Heart left ventricle (tissue), 16 donors: Measurements from ENCODE around the gene NAXE. TPM values are rescaled to one million over a fixed set of nuclear protein-coding genes. Genes with fewer than 3 reads are reported as not detected.

ENCODE experiments used
- ATAC-seq, 4 donors: fragments of 200-7000 bp; cut with Tn5 transposase; one replicate each; pipeline ENCODE4 v1.9.1; 2020 to 2022; ENCODE audit warnings: moderate library complexity in 4 of 4, mild to moderate bottlenecking in 3 of 4, moderate number of reproducible peaks in 1 of 4
- DNase-seq, 5 donors: peaks; one replicate each; pipeline ENCODE4 v3.0.0-alpha.2; 2020
- H3K27ac ChIP-seq, 12 donors: fragments of 200-600 bp; sonication (generic) in 4 of 12; one replicate each; pipeline versions ENCODE4 v1.5.0 to v1.8.0; 2016 to 2022; ENCODE audit warnings: mild to moderate bottlenecking in 2 of 12
- H3K27me3 ChIP-seq, 9 donors: fragments of 200-600 bp; sonication (generic) in 2 of 9; one replicate each; pipeline versions ENCODE4 v1.5.1 to v1.8.0; 2016 to 2022; ENCODE audit warnings: mild to moderate bottlenecking in 3 of 9
- H3K36me3 ChIP-seq, 9 donors: fragments of 200-600 bp; sonication (generic) in 2 of 9; one replicate each; pipeline versions ENCODE4 v1.5.0 to v1.8.0; 2018 to 2022; ENCODE audit warnings: mild to moderate bottlenecking in 2 of 9
- H3K4me1 ChIP-seq, 12 donors: fragments of 200-600 bp; sonication (generic) in 4 of 12; one replicate each; pipeline versions ENCODE4 v1.5.0 to v1.8.0; 2016 to 2022; ENCODE audit warnings: mild to moderate bottlenecking in 3 of 12
- H3K4me3 ChIP-seq, 12 donors: fragments of 200-600 bp; sonication (generic) in 4 of 12; one replicate each; pipeline versions ENCODE4 v1.5.0 to v1.8.0; 2017 to 2022; ENCODE audit warnings: mild to moderate bottlenecking in 9 of 12, moderate library complexity in 4 of 12
- H3K9me3 ChIP-seq, 12 donors: fragments of 200-600 bp; sonication (generic) in 4 of 12; one replicate each; pipeline versions ENCODE4 v1.5.0 to v1.8.0; 2016 to 2022; ENCODE audit warnings: mild to moderate bottlenecking in 1 of 12
- POLR2A ChIP-seq, 2 donors: fragments of 450-650 bp; IDR thresholded peaks; one replicate each; pipeline ENCODE4 v1.6.1; 2017; ENCODE audit warnings: antibody characterized with exemption in 2 of 2, mild to moderate bottlenecking in 2 of 2, moderate library complexity in 2 of 2
- WGBS, 4 donors: extraction: QIAGEN DNeasy Blood & Tissue Kit in 2 of 4; methylation state at CpG; one replicate each; pipeline versions ENCODE4 v1.1.5 to v1.1.7; 2013 to 2018; 5-methylcytosine and 5-hydroxymethylcytosine counted together
- intact Hi-C, 10 donors: fragments of 100-400 bp; cut with DNase I; formaldehyde crosslinking; loops; one replicate each; pipeline versions ENCODE4 v1.11.1 to v1.14.2; 2022
- polyA plus RNA-seq, 2 donors: library from polyadenylated mRNA; stranded (reverse); fragments of 200-250 nt; gene quantifications; one replicate each; pipeline ENCODE4 v1.2.3, GENCODE V29; 2013
- total RNA-seq, 9 donors: library from RNA; depleted of rRNA in 2 of 9; stranded (reverse); fragments of >200 nt in 2 of 9; fragmentation: NEBNext Ultra II Directional in 3 of 9; extraction: Animal tissue kit (Norgen Biotek cat#: 25700) in 3 of 9; gene quantifications; one replicate each; pipeline versions ENCODE4 v1.1.0 to v1.2.4, GENCODE V29; 2016 to 2023
- TF ChIP-seq, protein P1 (sequence below), 12 donors: fragments of 200-600 bp; sonication (generic) in 4 of 12; IDR thresholded peaks; one replicate each; pipeline versions ENCODE4 v1.5.0 to v1.8.0; 2018 to 2022; ENCODE audit warnings: antibody characterized with exemption in 12 of 12, mild to moderate bottlenecking in 5 of 12
- donor health status: ischemic (EF 13 %, LVEDD 7.1; RV severe dilation, severe dysfunction).
- donor health status: healthy with polysubstance abuse.
- donor health status: DM: no; HTN: yes; CAD: no.
- donor health status: DM: no; HTN: no; CAD: no.
- donor health status: ischemic (EF 25% LVEDD 6.9; RV normal size, moderate dysfunction).
- donor health status: ischemic (EF 25% LVEDD 5.7; RV mildly dilated, moderate dysfunction).
- donor health status: healthy.
- donor health status: DM: yes; HTN: yes; CAD: no.
- donor health status: ischemic (EF 35%, LVEDD 5.7; RV mildly dilated, moderate dysfunction).
- donor health status: nonischemic (EF 11% LVEDD 7.7; RV severe dilation, severe dysfunction).
- donor health status: DM: yes; HTN: yes; CAD: no.
- donor health status: PGD.
- donor health status: ischemic (EF 29% LVEDD 5.4; RV normal size, mild dysfunction).
- donor health status: nonischemic (EF 23%, LVEDD 6.1; RV moderate dilation, normal function).

The NAXE gene
- total and polyA plus RNA-seq, 11 donors = 75.8 to 141 (median 101) TPM

DNA sequence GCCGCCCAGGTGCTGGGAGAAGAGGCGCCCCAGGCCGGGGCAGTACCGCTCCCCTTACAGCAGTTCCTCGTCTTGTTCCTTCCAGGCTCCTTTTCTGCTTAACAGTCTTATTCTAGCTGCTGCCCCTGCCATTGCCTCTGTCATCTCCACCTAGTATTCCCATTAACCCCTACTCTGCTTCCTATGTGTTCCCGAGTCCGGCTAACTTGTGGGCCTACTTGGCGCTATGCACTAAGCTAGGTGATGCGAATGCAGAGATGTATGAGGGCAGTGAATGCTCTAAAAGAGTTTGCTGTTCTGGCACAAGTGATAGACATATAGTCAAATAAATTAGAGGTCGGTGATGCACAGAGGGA, 18.9 kb upstream of the NAXE start:
- peaks cover 0 to 2% (median 0%) of the 10 kb centered on the region in 9 donors for H3K27me3 ChIP-seq
- TF ChIP-seq POLR2A (IDR thresholded peaks at IDR 0.05) = no peak
- TF ChIP-seq, protein P1, sequence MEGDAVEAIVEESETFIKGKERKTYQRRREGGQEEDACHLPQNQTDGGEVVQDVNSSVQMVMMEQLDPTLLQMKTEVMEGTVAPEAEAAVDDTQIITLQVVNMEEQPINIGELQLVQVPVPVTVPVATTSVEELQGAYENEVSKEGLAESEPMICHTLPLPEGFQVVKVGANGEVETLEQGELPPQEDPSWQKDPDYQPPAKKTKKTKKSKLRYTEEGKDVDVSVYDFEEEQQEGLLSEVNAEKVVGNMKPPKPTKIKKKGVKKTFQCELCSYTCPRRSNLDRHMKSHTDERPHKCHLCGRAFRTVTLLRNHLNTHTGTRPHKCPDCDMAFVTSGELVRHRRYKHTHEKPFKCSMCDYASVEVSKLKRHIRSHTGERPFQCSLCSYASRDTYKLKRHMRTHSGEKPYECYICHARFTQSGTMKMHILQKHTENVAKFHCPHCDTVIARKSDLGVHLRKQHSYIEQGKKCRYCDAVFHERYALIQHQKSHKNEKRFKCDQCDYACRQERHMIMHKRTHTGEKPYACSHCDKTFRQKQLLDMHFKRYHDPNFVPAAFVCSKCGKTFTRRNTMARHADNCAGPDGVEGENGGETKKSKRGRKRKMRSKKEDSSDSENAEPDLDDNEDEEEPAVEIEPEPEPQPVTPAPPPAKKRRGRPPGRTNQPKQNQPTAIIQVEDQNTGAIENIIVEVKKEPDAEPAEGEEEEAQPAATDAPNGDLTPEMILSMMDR (IDR thresholded peaks at IDR 0.05) = no peak
- peaks cover 0 to 22% (median 10%) of the 10 kb centered on the region in 12 donors for H3K4me1 ChIP-seq
- no peak for ATAC-seq
- no peaks in the 10 kb centered on the region for H3K9me3 ChIP-seq
- H3K27ac ChIP-seq = no peak overlapping the region
- WGBS, 4 donors = 32 to 36% (median 35%) methylated on average over 10 of the region's 10 CpGs
- intact Hi-C loops = no loop called here
- peak overlapping the region in 11 of 12 donors; percentile 29 to 63 (median 46) for H3K4me3 ChIP-seq
- DNase-seq = no peak
- H3K36me3 ChIP-seq = no peaks in the 10 kb centered on the region

- WGBS, 4 donors = 49 to 57% (median 52%) methylated on average over 2 of the region's 2 CpGs
- intact Hi-C loops = no loop called here
- no peak overlapping the region for H3K27ac ChIP-seq
- H3K4me1 ChIP-seq = peaks cover 0 to 22% (median 10%) of the 10 kb centered on the region in 12 donors
- no peaks in the 10 kb centered on the region for H3K9me3 ChIP-seq
- no peaks in the 10 kb centered on the region for H3K36me3 ChIP-seq
- H3K27me3 ChIP-seq = peaks cover 0 to 2% (median 0%) of the 10 kb centered on the region in 9 donors
- TF ChIP-seq, protein P1 (IDR thresholded peaks at IDR 0.05) = no peak
- no peak for TF ChIP-seq POLR2A (IDR thresholded peaks at IDR 0.05)
- H3K4me3 ChIP-seq = no peak overlapping the region
- no peak for ATAC-seq
- DNase-seq = no peak
These were observed 17.4 kb upstream of the NAXE start for GRCh38 chr1:156574039-156574633.

DNA sequence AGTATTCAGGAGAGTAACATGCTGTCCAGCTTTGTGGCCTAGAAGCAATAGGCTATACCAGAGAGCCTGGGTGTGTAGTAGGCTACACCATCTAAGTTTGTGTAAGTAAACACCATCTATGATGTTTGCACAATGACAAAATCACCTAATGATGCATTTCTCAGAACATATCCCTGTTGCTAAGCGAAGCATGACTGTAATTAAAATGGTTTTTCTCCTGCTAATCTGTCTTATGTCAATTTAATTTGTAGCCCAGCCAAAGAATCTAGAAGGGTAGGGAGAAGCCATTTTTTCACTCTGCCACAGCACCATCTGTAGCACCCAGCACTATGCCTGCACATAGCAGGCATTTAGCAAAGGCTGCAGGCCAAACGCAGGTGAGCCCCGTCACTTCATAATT, 14.0 kb upstream of the NAXE start:
- intact Hi-C loops = loop anchor here in 1 of 10 donors (5.0 kb wide), 1 partner anchor 50 kb away; no protein-coding TSS in a partner anchor
- Histone ChIP-seq H3K27ac (no peak overlapping the region), H3K36me3 (no peaks in the 10 kb centered on the region), H3K27me3 (peaks cover 0 to 2% (median 0%) of the 10 kb centered on the region in 9 donors), H3K4me1 (peaks cover 0 to 3% (median under 1%) of the 10 kb centered on the region in 12 donors), H3K4me3 (no peak overlapping the region), H3K9me3 (no peaks in the 10 kb centered on the region)
- TF ChIP-seq, protein P1 (IDR thresholded peaks at IDR 0.05) = no peak
- no peak for TF ChIP-seq POLR2A (IDR thresholded peaks at IDR 0.05)
- ATAC-seq (no peak), DNase-seq (no peak)
- WGBS, 4 donors = 92 to 100% (median 94%) methylated on average over 3 of the region's 3 CpGs

GRCh38 chr1:156578055-156578454, 13.5 kb upstream of the NAXE start:
- H3K4me1 ChIP-seq = no peaks in the 10 kb centered on the region
- H3K27ac ChIP-seq = no peak overlapping the region
- DNase-seq = no peak
- no peak overlapping the region for H3K4me3 ChIP-seq
- 48 to 55% (median 51%) methylated on average over 7 of the region's 7 CpGs for WGBS, 4 donors
- peaks cover 0 to 1% (median 0%) of the 10 kb centered on the region in 9 donors for H3K27me3 ChIP-seq
- no peaks in the 10 kb centered on the region for H3K9me3 ChIP-seq
- intact Hi-C loops = loop anchor here in 1 of 10 donors (5.0 kb wide), 1 partner anchor 51 kb away; no protein-coding TSS in a partner anchor
- H3K36me3 ChIP-seq = no peaks in the 10 kb centered on the region
- no peak for ATAC-seq
- TF ChIP-seq, protein P1 (IDR thresholded peaks at IDR 0.05) = no peak
- no peak for TF ChIP-seq POLR2A (IDR thresholded peaks at IDR 0.05)
